Bronchial epithelial cell (primary cell): ENCODE data around the gene FBXO7. TPM values are rescaled to one million over a fixed set of nuclear protein-coding genes. Genes with fewer than 3 reads are reported as not detected.

Experiments used
- DNase-seq: peaks from one replicate; pipeline ENCODE4 v3.0.0-alpha.2; 2010; ENCODE audit warnings: low read depth
- FAIRE-seq: peaks from 2 replicates; lab custom pipeline; 2011; peaks lifted over from hg19 to GRCh38; lab: Jason Lieb, UNC
- H3K27me3 ChIP-seq: 2 replicates; pipeline ENCODE4 v1.5.1; 2011; ENCODE audit warnings: low read length; ENCODE audit not compliant: control insufficient read depth, insufficient read depth
- H3K36me3 ChIP-seq: 2 replicates; pipeline ENCODE4 v1.5.1; 2011; ENCODE audit warnings: low read length; ENCODE audit not compliant: control insufficient read depth, insufficient read depth
- H3K4me3 ChIP-seq: 2 replicates; pipeline ENCODE4 v1.5.1; 2011; ENCODE audit warnings: mild to moderate bottlenecking, low read depth, low read length, control low read depth
- CTCF ChIP-seq: IDR thresholded peaks from 2 replicates; pipeline ENCODE4 v1.5.1; 2011; ENCODE audit warnings: mild to moderate bottlenecking, moderate library complexity, low read length, control low read depth, inconsistent platforms; ENCODE audit not compliant: insufficient read depth, severe bottlenecking
- total RNA-seq: library from RNA; depleted of rRNA; stranded (reverse); fragments of >200 nt; gene quantifications from 2 replicates; pipeline ENCODE4 v1.2.1, GENCODE V29; 2014

The FBXO7 gene
- total RNA-seq, 1 donor from 2014 or later = 49.5 TPM

- Histone ChIP-seq H3K36me3 (peaks cover 9% of the 10 kb centered on the region), H3K4me3 (no peak overlapping the region), H3K27me3 (no peaks in the 10 kb centered on the region)
- DNase-seq (peak; percentile 71), FAIRE-seq (no peak)
- no peak for TF ChIP-seq CTCF
These were observed 8.1 kb downstream of the FBXO7 start for GRCh38 chr22:32482708-32483107.

GRCh38 chr22:32486656-32487390, 12.2 kb downstream of the FBXO7 start:
- peak; percentile 40 for DNase-seq
- FAIRE-seq = no peak
- no peaks in the 10 kb centered on the region for H3K27me3 ChIP-seq
- H3K36me3 ChIP-seq = peaks cover 15% of the 10 kb centered on the region
- H3K4me3 ChIP-seq = no peak overlapping the region
- TF ChIP-seq CTCF = no peak

- DNase-seq (no peak), FAIRE-seq (no peak)
- Histone ChIP-seq H3K4me3 (no peak overlapping the region), H3K27me3 (no peaks in the 10 kb centered on the region), H3K36me3 (peaks cover 15% of the 10 kb centered on the region)
- TF ChIP-seq CTCF = no peak
These were observed 12.8 kb downstream of the FBXO7 start for GRCh38 chr22:32487461-32487860.

- no peak for TF ChIP-seq CTCF
These were observed 14.8 kb downstream of the FBXO7 start for GRCh38 chr22:32489377-32489776.

GRCh38 chr22:32490279-32490678, 15.7 kb downstream of the FBXO7 start:
- H3K36me3 ChIP-seq = peaks cover 20% of the 10 kb centered on the region
- TF ChIP-seq CTCF = no peak
- H3K4me3 ChIP-seq = no peak overlapping the region
- H3K27me3 ChIP-seq = no peaks in the 10 kb centered on the region
- no peak for DNase-seq
- FAIRE-seq = no peak

More at GRCh38 chr22:32489377-32489776, 14.8 kb downstream of the FBXO7 start:
- Histone ChIP-seq H3K4me3 (no peak overlapping the region), H3K36me3 (peaks cover 19% of the 10 kb centered on the region), H3K27me3 (no peaks in the 10 kb centered on the region)
- DNase-seq = no peak
- FAIRE-seq = no peak

GRCh38 chr22:32492111-32492510, 17.5 kb downstream of the FBXO7 start:
- FAIRE-seq (no peak), DNase-seq (no peak)
- no peak for TF ChIP-seq CTCF
- Histone ChIP-seq H3K36me3 (peaks cover 15% of the 10 kb centered on the region), H3K4me3 (no peak overlapping the region), H3K27me3 (no peaks in the 10 kb centered on the region)
